Measurements from ENCODE around the gene SETBP1.

- no peak for TF ChIP-seq PATZ1 (CRISPR knock-in tag; IDR thresholded peaks at IDR 0.05; ENCODE audit: borderline replicate concordance)
- TF ChIP-seq GLIS3 (CRISPR knock-in tag; IDR thresholded peaks at IDR 0.05), result no peak
- TF ChIP-seq CSDC2 (CRISPR knock-in tag; IDR thresholded peaks at IDR 0.05), result no peak
- TF ChIP-seq PPARA (CRISPR knock-in tag; IDR thresholded peaks at IDR 0.05; ENCODE audit: borderline replicate concordance), result no peak
- TF ChIP-seq POU6F1 (CRISPR knock-in tag; IDR thresholded peaks at IDR 0.05; ENCODE audit: borderline replicate concordance, low read depth), result no peak
Observed at GRCh38 chr18:44763327-44763726, 82.6 kb downstream of the SETBP1 start.

Data from SK-N-SH treated with all-trans-retinoic acid at 6 μM for 48 hours (cell line).